SK-N-SH treated with all-trans-retinoic acid at 6 μM for 48 hours (cell line): Measurements from ENCODE around the gene DMBT1.

ENCODE experiments used
- ATAC-seq: fragments of 200-7000 bp; cut with Tn5 transposase; 3 replicates; pipeline ENCODE4 v1.9.1; 2020; ENCODE audit warnings: mild to moderate bottlenecking, moderate library complexity
- ARNTL ChIP-seq: fragments of 450-650 bp; formaldehyde crosslinking; IDR thresholded peaks from 2 replicates; pipeline ENCODE4 v1.5.0; 2020; ENCODE audit warnings: low read depth, mild to moderate bottlenecking, moderate library complexity, borderline replicate concordance
- BACH2 ChIP-seq: fragments of 250-450 bp; sonication (Bioruptor Pico); IDR thresholded peaks from 2 replicates; pipeline ENCODE4 v1.9.0; 2021; ENCODE audit warnings: mild to moderate bottlenecking, borderline replicate concordance
- CREB5 ChIP-seq: fragments of 250-450 bp; sonication (Bioruptor Pico); IDR thresholded peaks from 2 replicates; pipeline ENCODE4 v1.5.1; 2020; ENCODE audit warnings: low read depth, mild to moderate bottlenecking, moderate library complexity
- CSDC2 ChIP-seq: fragments of 250-450 bp; sonication (Bioruptor Pico); IDR thresholded peaks from 2 replicates; pipeline ENCODE4 v1.5.0; 2020; ENCODE audit warnings: mild to moderate bottlenecking, moderate library complexity
- CSRNP3 ChIP-seq: fragments of 250-450 bp; sonication (Bioruptor Pico); IDR thresholded peaks from 2 replicates; pipeline ENCODE4 v1.5.1; 2021; ENCODE audit warnings: mild to moderate bottlenecking, moderate library complexity
- ESRRG ChIP-seq: fragments of 250-450 bp; sonication (Bioruptor Pico); IDR thresholded peaks from 2 replicates; pipeline ENCODE4 v1.6.1; 2021; ENCODE audit warnings: mild to moderate bottlenecking
- GLIS3 ChIP-seq: fragments of 250-450 bp; sonication (Bioruptor Pico); IDR thresholded peaks from 2 replicates; pipeline ENCODE4 v1.5.0; 2020; ENCODE audit warnings: mild to moderate bottlenecking, moderate library complexity
- OSR1 ChIP-seq: fragments of 250-450 bp; sonication (Bioruptor Pico); IDR thresholded peaks from 2 replicates; pipeline ENCODE4 v1.8.0; 2022; ENCODE audit warnings: moderate library complexity, mild to moderate bottlenecking, inconsistent platforms
- PATZ1 ChIP-seq: fragments of 250-450 bp; sonication (Bioruptor Pico); IDR thresholded peaks from 2 replicates; pipeline ENCODE4 v1.8.0; 2020; ENCODE audit warnings: mild to moderate bottlenecking, moderate library complexity, borderline replicate concordance
- POU6F1 ChIP-seq: fragments of 250-450 bp; sonication (Bioruptor Pico); IDR thresholded peaks from 2 replicates; pipeline ENCODE4 v1.8.0; 2021; ENCODE audit warnings: low read depth, mild to moderate bottlenecking, moderate library complexity, borderline replicate concordance
- PPARA ChIP-seq: fragments of 250-450 bp; sonication (Bioruptor Pico); IDR thresholded peaks from 2 replicates; pipeline ENCODE4 v1.5.0; 2020; ENCODE audit warnings: mild to moderate bottlenecking, borderline replicate concordance
- TSHZ2 ChIP-seq: fragments of 250-450 bp; sonication (Bioruptor Pico); IDR thresholded peaks from 2 replicates; pipeline ENCODE4 v1.5.0; 2020; ENCODE audit warnings: mild to moderate bottlenecking, moderate library complexity
- ZC3H10 ChIP-seq: fragments of 250-450 bp; sonication (Bioruptor Pico); IDR thresholded peaks from 2 replicates; pipeline ENCODE4 v1.5.1; 2021; ENCODE audit warnings: mild to moderate bottlenecking, moderate library complexity
- ZFP3 ChIP-seq: fragments of 250-450 bp; sonication (Bioruptor Pico); IDR thresholded peaks from 2 replicates; pipeline ENCODE4 v1.5.0; 2020; ENCODE audit warnings: mild to moderate bottlenecking, moderate library complexity
- ZFP30 ChIP-seq: fragments of 450-650 bp; formaldehyde crosslinking; IDR thresholded peaks from 2 replicates; pipeline ENCODE4 v1.5.0; 2022; ENCODE audit warnings: mild to moderate bottlenecking, moderate library complexity
- ZNF565 ChIP-seq: fragments of 450-650 bp; formaldehyde crosslinking; conservative IDR thresholded peaks from 2 replicates; pipeline ENCODE4 v1.5.0; 2020; ENCODE audit warnings: low read depth, mild to moderate bottlenecking, moderate library complexity
- ZNF70 ChIP-seq: fragments of 450-650 bp; formaldehyde crosslinking; IDR thresholded peaks from 2 replicates; pipeline ENCODE4 v1.5.0; 2020; ENCODE audit warnings: mild to moderate bottlenecking, moderate library complexity
- ZNF8 ChIP-seq: fragments of 450-650 bp; formaldehyde crosslinking; IDR thresholded peaks from 2 replicates; pipeline ENCODE4 v1.5.0; 2020; ENCODE audit warnings: mild to moderate bottlenecking, moderate library complexity

The DMBT1 gene

GRCh38 chr10:122591736-122592135 lies 31.2 kb downstream of the DMBT1 start:
- ATAC-seq, result no peak
- TF ChIP-seq CSDC2 (CRISPR knock-in tag) (no peak), BACH2 (no peak), OSR1 (CRISPR knock-in tag) (no peak), PATZ1 (CRISPR knock-in tag) (no peak), GLIS3 (CRISPR knock-in tag) (no peak), ZNF70 (CRISPR knock-in tag) (no peak), PPARA (CRISPR knock-in tag) (no peak), ZC3H10 (CRISPR knock-in tag) (no peak), CSRNP3 (CRISPR knock-in tag) (no peak), ARNTL (CRISPR knock-in tag) (no peak), ZFP30 (no peak)

- no peak for ATAC-seq
- TF ChIP-seq CSDC2 (CRISPR knock-in tag), result no peak
- TF ChIP-seq CREB5 (CRISPR knock-in tag), result no peak
- TF ChIP-seq ZFP30, result no peak
- TF ChIP-seq ZFP3, result no peak
These were observed 31.6 kb downstream of the DMBT1 start for GRCh38 chr10:122592161-122592560.

GRCh38 chr10:122617476-122618270 lies 57.1 kb downstream of the DMBT1 start:
- ATAC-seq, result no peak
- no peak for TF ChIP-seq ESRRG (CRISPR knock-in tag)
- TF ChIP-seq ZNF565 (CRISPR knock-in tag), result no peak
- TF ChIP-seq ZFP3, result no peak
- no peak for TF ChIP-seq OSR1 (CRISPR knock-in tag)
- no peak for TF ChIP-seq PPARA (CRISPR knock-in tag)
- TF ChIP-seq TSHZ2 (CRISPR knock-in tag), result no peak
- TF ChIP-seq POU6F1 (CRISPR knock-in tag), result no peak
- no peak for TF ChIP-seq ZNF8 (CRISPR knock-in tag)
